Endothelial cell (in vitro differentiated cells): Measurements from ENCODE around the gene E4F1. TPM values are rescaled to one million over a fixed set of nuclear protein-coding genes. Genes with fewer than 3 reads are reported as not detected.

Source experiments
- DNase-seq: peaks from one replicate; pipeline ENCODE4 v3.0.0; 2021; ENCODE audit warnings: low spot score
- H3K27ac Mint-ChIP-seq: one replicate; pipeline ENCODE4 v1.8.0; 2021; ENCODE audit warnings: mixed read lengths, inconsistent platforms; ENCODE audit not compliant: unreplicated experiment
- H3K27me3 Mint-ChIP-seq: one replicate; pipeline ENCODE4 v1.8.0; 2021; ENCODE audit warnings: mild to moderate bottlenecking, moderate library complexity, mixed read lengths, inconsistent platforms; ENCODE audit not compliant: unreplicated experiment
- H3K36me3 Mint-ChIP-seq: one replicate; pipeline ENCODE4 v1.8.0; 2021; ENCODE audit warnings: mild to moderate bottlenecking, low read depth, mixed read lengths, inconsistent platforms; ENCODE audit not compliant: unreplicated experiment
- H3K4me1 Mint-ChIP-seq: one replicate; pipeline ENCODE4 v1.8.0; 2021; ENCODE audit warnings: mild to moderate bottlenecking, mixed read lengths, inconsistent platforms; ENCODE audit not compliant: unreplicated experiment
- H3K4me3 Mint-ChIP-seq: one replicate; pipeline ENCODE4 v1.8.0; 2021; ENCODE audit warnings: mild to moderate bottlenecking, mixed read lengths, inconsistent platforms; ENCODE audit not compliant: unreplicated experiment
- H3K9me3 Mint-ChIP-seq: one replicate; pipeline ENCODE4 v1.8.0; 2021; ENCODE audit warnings: mixed read lengths, inconsistent platforms; ENCODE audit not compliant: unreplicated experiment
- CTCF ChIP-seq: fragments of 200-600 bp; sonication (generic); IDR thresholded peaks from one replicate; pipeline ENCODE4 v1.5.0; 2021; ENCODE audit warnings: antibody characterized with exemption; ENCODE audit not compliant: unreplicated experiment
- total RNA-seq: library from RNA; stranded (reverse); fragmentation: NEBNext Ultra II Directional; extraction: Animal tissue kit (Norgen Biotek cat#: 25700); gene quantifications from one replicate; pipeline ENCODE4 v1.2.1, GENCODE V29; 2021; ENCODE audit not compliant: unreplicated experiment

The E4F1 gene
- total RNA-seq, 1 donor from 2014 or later = 35.9 TPM

- H3K27ac Mint-ChIP-seq = no peak overlapping the region
- no peak for TF ChIP-seq CTCF
- peaks cover 9% of the 10 kb centered on the region for H3K27me3 Mint-ChIP-seq
- no peak overlapping the region for H3K4me3 Mint-ChIP-seq
- no peaks in the 10 kb centered on the region for H3K9me3 Mint-ChIP-seq
- H3K36me3 Mint-ChIP-seq = peaks cover 6% of the 10 kb centered on the region
- no peak for DNase-seq
- H3K4me1 Mint-ChIP-seq = peaks cover 17% of the 10 kb centered on the region
Observed at GRCh38 chr16:2270588-2271470, 47.4 kb downstream of the E4F1 start.

GRCh38 chr16:2271848-2272461, 48.6 kb downstream of the E4F1 start:
- Mint-ChIP-seq H3K27me3 (peaks cover 7% of the 10 kb centered on the region), H3K36me3 (peaks cover under 1% of the 10 kb centered on the region), H3K27ac (no peak overlapping the region), H3K4me3 (no peak overlapping the region), H3K4me1 (peaks cover 8% of the 10 kb centered on the region), H3K9me3 (no peaks in the 10 kb centered on the region)
- no peak for TF ChIP-seq CTCF
- DNase-seq = no peak

GRCh38 chr16:2273484-2273883, 50.1 kb downstream of the E4F1 start:
- Mint-ChIP-seq H3K4me1 (peaks cover 6% of the 10 kb centered on the region), H3K27ac (no peak overlapping the region), H3K4me3 (no peak overlapping the region), H3K36me3 (no peaks in the 10 kb centered on the region), H3K27me3 (peaks cover 12% of the 10 kb centered on the region), H3K9me3 (no peaks in the 10 kb centered on the region)
- no peak for TF ChIP-seq CTCF
- DNase-seq = no peak

- Mint-ChIP-seq H3K27me3 (peaks cover 12% of the 10 kb centered on the region), H3K27ac (no peak overlapping the region), H3K4me3 (no peak overlapping the region), H3K36me3 (no peaks in the 10 kb centered on the region), H3K4me1 (peaks cover 6% of the 10 kb centered on the region), H3K9me3 (no peaks in the 10 kb centered on the region)
- no peak for DNase-seq
- no peak for TF ChIP-seq CTCF
Observed at GRCh38 chr16:2273931-2274330, 50.5 kb downstream of the E4F1 start.
